HG02678 (cell line): ENCODE results near the gene STK26.
"Not testable (repeated sequence)": the region's sequence is repeated elsewhere in the genome, so short reads cannot be mapped to it uniquely, and the experiment has no call there.

Source experiments
- ATAC-seq: cut with Tn5 transposase; IDR thresholded peaks from one replicate; pipeline ENCODE4 v1.9.1; 2021; ENCODE audit warnings: mild to moderate bottlenecking, moderate library complexity; ENCODE audit not compliant: unreplicated experiment

The STK26 gene

DNA sequence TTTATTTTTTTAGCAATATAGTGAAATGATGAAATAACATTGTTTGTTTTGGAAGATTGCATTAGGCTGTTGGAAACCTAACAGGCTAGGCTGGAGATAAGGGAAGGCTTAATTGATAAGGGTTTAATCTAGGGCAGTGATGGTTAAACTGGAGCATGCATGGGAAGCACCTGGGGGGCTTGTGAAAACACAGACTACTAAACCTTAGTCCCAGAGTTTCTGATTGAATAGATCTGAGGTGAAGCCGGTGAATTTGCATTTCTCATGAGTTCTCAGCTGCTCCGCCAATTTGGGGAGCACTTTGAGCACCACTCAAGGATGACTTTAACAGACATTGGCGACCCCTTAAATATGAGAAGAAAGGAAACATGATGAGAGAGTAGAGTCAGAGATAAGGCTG, 11.5 kb downstream of the STK26 start:
- peak; percentile 59 for ATAC-seq

DNA sequence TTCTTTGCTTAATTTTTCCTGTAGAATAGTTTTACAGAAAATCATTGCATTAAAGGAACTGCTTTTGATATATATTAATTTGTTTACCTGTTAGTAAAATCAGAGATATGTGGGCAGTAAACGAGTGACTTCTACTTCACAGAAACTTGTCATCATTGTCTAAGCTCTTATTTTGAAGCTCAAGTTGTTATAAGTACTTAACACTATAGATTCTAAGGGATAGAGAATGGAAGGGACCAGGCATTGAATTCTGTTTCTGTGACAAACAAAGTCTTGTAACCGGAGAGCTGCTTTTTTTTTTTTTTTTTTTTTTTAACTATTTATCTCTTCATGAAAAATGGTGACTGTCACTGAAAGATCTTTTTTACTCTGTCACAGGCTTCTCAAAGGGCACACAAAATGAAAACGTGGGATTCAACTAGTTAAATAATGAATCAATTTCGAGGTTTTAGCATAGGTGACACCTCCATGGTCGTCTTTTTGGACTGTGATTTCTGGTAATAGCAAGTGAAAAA, 14.4 kb downstream of the STK26 start:
- no peak for ATAC-seq

DNA sequence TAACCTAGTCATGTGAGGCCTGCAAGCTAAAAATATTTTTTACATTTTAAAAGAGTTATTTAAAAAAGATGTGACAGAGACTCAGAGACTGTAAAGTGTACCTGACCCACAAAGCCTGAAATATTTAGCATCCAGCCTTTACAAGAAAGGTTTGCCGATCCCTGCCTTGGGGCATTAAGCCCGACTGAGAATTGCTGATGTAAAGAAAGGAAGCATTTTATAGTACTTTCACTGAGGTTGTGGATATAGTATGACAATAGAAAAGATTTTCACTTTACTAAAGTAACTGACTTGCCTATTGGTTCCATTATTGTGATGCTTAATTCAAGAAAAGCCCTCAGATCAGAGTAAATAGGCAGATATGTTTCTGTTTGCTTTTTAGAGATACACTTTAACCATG, 17.0 kb downstream of the STK26 start:
- no peak for ATAC-seq

DNA sequence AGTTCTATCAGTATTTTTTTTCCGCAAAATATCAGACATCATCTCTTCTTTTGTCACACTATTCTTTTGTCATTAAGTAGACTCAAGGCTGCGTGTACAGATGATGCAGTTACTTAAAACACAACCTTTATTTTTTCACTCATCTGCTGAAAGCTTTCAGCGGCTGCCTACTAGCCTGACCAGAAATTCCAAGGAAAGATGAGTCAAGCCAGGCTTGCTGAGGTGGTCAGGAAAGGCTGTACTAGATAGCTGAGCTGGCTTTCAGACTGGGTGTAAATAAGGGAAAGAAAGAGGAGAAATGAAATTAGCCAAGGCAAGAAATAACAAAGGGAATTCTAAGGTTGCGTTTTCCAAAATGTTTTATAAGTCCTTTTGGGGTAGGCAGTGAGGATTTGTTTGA, 17.9 kb downstream of the STK26 start:
- ATAC-seq: no peak

DNA sequence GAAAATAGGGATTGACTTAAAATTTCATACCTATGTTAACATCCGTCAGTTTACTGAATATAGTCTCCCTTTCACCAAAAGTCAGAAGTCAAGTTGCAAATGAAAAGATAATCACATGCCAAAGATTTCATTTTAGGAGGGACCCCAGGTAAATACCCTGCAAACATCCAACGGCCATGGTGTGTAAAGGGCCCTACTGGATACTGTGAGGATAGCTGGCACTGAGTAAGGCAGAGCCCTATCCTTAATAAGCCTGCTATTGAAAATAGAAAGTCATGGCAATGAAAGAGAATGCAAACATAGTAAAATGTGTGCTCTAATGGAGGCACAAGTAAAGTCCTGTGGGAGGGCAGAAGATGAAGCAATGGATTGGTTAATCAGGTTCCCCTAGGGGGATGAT, 20.9 kb downstream of the STK26 start:
- no peak for ATAC-seq

DNA sequence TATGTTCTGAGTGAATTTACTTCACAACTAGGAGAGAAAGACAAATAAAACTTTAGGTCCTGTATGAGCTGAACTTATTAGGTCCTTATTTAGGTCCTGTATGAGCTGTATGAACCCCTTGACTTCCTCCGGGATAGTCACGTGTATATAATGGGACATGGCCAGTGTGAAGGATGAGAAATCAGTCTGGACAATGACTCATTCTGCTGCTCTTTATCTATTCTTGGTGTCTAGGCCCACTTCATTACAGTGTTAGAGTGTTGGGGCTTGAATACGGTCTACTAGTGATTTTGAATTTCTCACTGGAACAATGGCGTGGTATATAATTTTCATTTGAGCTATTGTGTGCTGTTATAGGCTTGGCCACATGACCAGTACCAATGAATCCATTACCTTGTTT, 21.9 kb downstream of the STK26 start:
- no peak for ATAC-seq

DNA sequence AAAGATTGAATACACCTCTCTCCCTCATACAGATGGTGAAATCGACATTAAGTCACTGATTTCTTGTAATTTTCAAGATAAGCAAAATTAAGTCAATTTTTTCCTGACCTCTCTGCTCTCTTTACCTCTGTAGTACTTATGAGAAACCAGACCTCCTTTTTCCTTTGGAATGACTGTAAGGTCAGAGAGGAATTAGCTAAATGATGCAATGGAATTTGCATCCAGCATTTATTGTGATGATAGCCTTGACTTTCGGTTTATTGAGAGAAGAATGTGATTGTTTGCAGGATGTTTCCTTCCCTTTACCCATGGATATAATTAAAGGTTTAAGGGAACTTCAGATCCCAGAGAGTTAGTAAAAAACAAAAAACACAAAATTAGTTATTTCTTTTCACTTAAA, 22.4 kb downstream of the STK26 start:
- ATAC-seq: no peak

DNA sequence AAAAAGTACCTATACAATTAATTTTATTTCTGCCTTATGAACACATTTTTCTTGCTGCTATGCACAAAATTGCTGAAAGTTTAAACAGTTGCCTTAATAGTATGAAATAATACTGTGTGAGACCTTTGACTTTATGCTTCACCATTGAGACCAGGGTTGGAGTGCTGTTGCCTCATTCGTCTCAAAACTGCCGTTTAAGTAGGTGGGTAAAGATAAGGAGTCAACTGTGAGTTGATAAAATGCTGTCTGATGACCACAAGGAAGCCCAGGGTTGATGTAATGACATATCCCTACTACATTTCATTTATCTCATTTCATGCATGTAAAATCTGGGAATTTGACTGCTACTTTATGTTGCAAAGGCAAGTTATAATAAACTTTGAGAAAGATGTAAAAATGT, 23.4 kb downstream of the STK26 start:
- ATAC-seq: no peak

DNA sequence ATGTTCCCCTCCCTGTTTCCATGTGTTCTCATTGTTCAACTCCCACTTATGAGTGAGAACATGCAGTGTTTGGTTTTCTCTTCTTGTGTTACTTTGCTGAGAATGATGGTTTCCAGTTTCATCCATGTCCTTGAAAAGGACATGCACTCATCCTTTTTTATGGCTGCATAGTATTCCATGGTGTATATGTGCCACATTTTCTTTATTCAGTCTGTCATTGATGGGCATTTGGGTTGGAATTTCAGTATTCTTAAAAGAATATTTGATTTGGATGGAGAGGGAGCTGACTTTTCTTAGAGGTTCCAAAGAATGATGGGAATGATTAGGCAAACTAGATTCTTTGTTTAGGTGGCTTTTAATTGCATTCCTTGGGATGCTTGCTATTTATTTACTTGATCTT, 28.7 kb downstream of the STK26 start:
- ATAC-seq: not testable (repeated sequence)

DNA sequence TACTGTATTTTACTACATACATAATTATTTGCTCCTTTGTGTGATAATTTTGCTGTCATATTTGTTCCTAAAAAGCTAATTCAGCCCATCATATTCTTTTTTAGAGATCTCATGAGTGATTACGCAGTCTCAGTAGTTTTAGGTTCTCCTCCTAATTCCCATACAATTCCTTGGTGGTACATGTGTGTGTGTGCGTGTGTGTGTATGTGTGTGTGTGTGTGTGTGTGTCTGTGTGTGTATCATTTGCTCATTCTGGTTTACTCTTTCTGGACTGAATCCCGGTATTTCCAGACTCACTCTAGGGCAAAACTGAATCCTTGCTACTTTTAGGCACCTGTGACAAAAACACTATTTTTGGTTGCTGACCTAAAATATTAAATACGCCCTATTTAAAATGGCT, 34.9 kb downstream of the STK26 start:
- ATAC-seq: no peak

DNA sequence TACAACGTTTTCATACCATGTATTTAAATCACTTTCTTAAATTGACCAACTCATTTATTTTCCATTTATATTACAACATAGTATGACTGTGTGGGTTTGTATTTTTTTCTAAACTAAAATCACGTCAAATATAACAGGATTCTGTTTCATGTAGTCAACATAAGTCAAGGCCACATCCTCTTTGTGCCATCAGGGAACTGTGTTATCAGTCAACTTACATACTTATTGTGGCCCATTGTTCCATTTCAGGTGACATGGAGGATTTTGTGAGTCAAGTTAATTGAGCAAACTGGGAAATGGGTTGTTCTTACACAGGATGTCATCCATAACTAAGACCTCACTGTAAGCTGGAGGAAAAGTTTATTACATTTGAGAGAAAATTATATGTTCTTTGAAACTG, 35.9 kb downstream of the STK26 start:
- no peak for ATAC-seq

DNA sequence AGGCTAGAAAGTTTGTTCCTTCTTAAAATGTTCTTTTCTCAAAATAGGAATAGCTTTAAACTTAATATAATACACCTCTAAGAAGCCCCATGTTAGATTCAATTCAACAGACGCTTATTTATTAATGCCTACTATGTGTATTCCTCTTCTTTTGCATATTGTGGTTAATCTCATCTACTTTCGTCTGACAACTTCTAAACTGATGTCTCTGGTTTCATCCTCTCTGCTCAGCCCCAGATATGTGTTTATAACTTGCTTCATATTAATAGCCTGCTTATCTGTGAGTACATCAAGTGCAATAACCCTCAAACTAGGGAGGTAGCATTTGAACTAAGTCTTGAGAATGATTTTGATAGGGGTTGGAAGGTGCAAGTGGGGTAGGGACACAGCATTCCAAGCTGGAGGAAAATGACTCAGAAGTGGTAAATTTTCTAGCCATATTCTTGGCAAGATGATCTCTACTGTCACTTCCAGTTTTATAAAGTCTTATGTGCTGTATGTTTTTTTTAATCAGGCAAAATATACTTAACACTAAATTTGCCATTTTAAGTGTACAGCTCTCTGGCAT, 37.0 kb downstream of the STK26 start:
- ATAC-seq: peak; percentile 65

DNA sequence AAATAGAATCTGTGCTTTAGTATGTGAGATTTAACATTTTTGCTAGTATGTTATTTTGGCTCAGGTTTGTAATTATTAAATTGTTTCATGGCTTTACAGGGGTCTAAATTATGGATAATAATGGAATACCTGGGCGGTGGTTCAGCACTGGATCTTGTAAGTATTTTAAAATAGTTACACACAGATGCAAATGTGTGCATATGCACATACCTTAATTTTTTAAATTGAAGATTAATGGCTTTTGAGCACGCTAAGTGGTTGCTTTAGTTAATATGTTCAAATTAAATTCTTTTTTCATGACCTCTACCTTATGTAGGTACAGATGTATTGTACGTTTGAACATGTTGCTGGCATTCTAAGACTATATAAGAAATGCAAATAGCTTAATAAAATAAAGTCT, 40.2 kb downstream of the STK26 start:
- no peak for ATAC-seq

DNA sequence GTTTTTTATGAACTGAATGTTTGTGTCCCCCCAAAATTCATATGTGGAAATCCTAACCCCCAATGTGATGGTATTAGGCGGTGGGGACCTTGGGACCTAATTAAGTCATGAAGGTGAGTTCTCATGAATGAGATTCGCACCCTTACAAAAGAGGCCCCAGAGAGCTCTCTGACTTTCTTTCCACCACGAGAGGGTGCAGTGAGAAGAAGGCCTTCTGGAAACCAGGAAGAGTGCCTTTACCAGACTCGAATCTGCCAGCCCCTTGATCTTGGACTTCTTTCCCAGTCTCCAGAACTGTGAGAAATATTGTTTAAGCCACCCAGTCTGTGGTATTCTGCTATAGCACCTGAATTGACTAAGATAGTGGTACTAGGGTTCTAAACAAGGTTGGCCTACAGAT, 40.8 kb downstream of the STK26 start:
- ATAC-seq: no peak

DNA sequence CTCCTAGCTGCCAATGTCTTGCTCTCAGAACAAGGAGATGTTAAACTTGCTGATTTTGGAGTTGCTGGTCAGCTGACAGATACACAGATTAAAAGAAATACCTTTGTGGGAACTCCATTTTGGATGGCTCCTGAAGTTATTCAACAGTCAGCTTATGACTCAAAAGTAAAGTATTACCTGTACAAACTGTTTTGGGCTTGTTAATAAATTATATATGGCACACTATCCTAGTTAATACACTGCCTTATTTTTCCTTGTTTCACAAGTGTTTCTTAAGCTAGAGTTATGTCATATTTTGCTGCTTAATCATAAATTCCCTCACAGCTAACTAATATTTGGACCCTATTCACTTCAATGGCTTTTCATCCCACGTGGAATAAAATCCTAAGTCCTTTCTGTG, 45.3 kb downstream of the STK26 start:
- no peak for ATAC-seq

DNA sequence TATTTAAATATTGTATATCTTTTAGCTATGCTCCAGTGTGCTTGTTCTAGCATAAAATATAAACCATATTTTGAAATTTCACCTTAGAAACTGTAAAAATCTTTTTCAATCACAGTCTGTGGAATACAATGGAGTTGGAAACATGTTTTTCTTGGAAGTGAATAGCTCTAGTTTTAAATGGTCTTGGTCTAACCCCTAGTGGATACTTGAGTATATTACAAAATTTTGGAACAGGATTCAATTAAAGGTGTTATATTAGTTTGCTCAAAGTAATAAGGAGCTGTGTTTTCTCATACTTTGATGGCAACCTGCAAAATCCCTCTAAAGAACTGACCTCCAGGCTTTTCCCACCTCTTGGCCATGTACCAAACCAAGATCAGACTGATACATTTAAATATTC, 48.2 kb downstream of the STK26 start:
- no peak for ATAC-seq

DNA sequence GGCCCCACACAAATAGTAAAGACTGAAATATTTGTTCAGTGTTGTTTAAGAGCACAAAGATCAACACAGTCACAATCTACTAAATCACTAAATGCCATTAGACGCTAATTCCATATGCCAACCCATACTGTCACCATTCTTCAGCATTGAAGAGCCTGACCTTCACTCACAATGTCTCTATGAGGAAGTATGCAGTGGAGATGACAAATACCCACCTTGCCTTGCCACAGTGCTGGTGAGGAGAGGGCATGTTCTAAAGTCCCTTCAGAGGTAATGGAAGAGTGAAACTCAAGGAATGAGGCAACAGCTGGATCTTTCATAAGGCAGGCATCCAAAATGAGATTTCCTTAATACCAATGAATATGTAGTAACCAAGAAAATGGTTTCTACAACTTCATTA, 54.3 kb downstream of the STK26 start:
- ATAC-seq: no peak

DNA sequence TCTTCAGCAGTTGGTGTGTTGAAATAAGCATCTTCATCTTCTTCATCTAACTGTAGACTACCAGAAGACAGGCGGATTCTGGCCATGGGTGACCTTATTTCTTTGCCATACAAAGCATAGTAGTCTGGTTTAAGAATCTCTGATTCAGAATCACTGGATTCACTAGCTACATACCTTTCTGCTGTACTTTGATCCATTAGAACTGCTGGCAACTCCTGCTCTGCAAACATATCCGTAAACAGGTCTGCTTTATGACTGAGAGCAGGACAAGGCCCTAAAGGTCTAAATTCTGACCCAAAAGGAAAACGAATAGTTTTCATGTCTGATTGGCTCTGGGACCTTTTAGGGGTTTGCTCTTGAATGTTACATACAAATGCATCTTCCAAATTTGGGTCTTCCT, 54.8 kb downstream of the STK26 start:
- ATAC-seq: no peak

DNA sequence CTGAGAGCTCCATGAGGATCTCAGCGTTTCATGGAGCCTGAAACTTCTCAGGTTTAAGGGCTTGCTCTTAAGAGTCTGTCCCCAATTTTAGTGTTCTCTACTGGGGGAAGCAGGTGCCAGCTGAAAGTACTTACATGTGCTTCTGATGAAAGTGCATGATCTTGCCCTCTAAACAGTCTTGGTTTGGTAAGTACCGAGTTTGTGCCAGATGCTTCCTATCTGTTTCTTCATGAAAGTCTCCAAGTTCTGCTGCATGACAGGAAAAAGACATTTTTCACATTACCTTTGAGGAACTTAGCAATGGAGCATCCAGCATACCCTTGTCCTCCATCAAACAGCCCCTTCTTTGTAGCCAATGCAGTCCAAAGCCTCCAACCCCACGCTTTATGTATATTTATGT, 62.7 kb downstream of the STK26 start:
- no peak for ATAC-seq

DNA sequence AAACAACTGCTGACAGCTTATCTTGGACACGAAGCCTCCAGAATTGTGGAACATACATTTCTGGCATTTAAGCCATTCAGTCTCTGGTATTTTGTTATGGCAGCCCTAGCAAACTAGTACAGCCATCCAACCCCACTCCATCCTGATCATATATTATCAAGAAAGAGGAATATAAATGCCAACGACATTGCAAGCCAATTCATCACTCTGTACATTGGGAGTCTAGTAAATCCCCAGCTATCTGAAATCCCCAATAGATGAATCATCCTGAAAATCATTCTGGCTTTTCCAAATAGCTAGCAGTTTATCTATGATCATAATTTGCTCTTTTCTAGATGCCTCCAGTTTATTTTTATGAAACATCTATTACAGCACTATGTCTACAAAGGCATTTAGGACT, 63.6 kb downstream of the STK26 start:
- no peak for ATAC-seq

DNA sequence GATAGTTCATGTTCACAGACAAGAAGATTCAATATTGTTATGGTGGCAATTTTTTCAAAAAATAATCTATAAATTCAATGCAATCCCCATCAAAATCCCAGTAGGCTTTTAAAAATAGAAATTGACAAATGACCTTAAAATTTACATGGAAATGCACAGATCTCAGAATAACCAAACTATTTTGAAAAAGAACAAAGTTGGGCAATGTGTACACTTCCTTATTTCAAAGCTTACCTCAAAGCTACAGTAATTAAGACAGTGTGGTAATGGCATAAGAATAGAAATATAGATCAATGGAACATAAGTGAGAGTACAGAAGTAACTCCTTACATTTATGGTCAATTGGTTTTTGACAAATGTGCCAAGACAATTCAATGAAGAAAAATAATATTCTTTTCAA, 65.8 kb downstream of the STK26 start:
- no peak for ATAC-seq

DNA sequence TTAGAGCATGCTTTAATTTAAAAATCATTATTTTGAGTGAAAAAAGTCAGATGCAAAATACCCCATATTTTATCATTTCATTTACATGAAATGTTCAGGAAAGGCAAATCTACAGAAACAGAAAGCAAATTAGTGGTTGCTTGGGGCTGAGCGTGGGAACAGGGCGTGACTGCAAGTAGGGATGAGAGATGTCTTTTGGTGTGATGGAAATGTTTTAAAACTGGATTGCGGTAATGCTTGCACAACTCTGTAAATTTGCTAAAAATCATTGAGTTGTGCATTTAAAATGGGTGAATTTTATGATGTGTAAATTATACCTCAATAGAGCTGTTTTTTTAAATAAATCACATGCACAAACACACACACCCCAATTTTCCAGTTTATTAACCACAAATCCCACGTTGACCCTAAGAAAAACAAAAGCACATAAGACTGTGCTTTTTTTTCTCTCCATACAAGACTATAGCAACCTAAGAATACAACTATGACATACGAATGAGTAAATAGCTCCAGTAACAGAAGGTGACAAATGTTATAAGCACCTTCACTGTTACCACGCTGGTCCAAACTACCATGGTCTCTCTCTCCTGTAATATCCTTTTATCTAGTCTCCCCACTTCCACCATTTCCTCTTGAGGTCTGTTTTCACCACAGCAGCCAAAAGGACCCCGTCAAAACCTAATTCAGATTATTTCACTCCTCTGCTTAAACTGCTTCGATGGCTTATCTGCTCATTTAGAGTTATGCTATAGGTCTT, 67.5 kb downstream of the STK26 start:
- no peak for ATAC-seq
